HepG2 (cell line): Measurements from ENCODE around the gene P4HTM. TPM values are rescaled to one million over a fixed set of nuclear protein-coding genes. Genes with fewer than 3 reads are reported as not detected.

Experiments
- ASH2L ChIP-seq: fragments of 300-600, 200-600 bp; sonication (generic); IDR thresholded peaks from 2 replicates; pipeline ENCODE4 v1.7.0; 2017; ENCODE audit warnings: low read depth, mild to moderate bottlenecking, moderate library complexity, mixed read lengths, low read length; ENCODE audit not compliant: insufficient read length
- ATF2 ChIP-seq: sonication (generic); formaldehyde crosslinking; IDR thresholded peaks from 2 replicates; pipeline ENCODE4 v1.4.0; 2020; ENCODE audit warnings: missing genetic modification reagents
- BHLHE40 ChIP-seq: IDR thresholded peaks from 2 replicates; pipeline ENCODE4 v1.6.1; 2011; ENCODE audit warnings: low read length, improper control_type of control experiment
- DMAP1 ChIP-seq: IDR thresholded peaks from 2 replicates; pipeline ENCODE4 v1.6.1; 2016
- JDP2 ChIP-seq: sonication (generic); formaldehyde crosslinking; IDR thresholded peaks from 2 replicates; pipeline ENCODE4 v1.8.1; 2022; ENCODE audit warnings: missing genetic modification reagents, borderline replicate concordance
- KLF12 ChIP-seq: sonication (generic); formaldehyde crosslinking; IDR thresholded peaks from 2 replicates; pipeline ENCODE4 v1.4.0; 2020; ENCODE audit warnings: missing genetic modification reagents, borderline replicate concordance
- MYPOP ChIP-seq: sonication (generic); formaldehyde crosslinking; IDR thresholded peaks from 2 replicates; pipeline ENCODE4 v1.8.1; 2023; ENCODE audit warnings: mild to moderate bottlenecking, moderate library complexity, missing genetic modification reagents
- NPAS2 ChIP-seq: sonication (generic); formaldehyde crosslinking; IDR thresholded peaks from 2 replicates; pipeline ENCODE4 v1.8.0; 2022; ENCODE audit warnings: mild to moderate bottlenecking, missing genetic modification reagents, borderline replicate concordance
- PCBP2 ChIP-seq: fragments of 200-400 bp; formaldehyde crosslinking; optimal IDR thresholded peaks from 2 replicates; pipeline ENCODE3; 2018; ENCODE audit warnings: low read length, low read depth; ENCODE audit not compliant: poor library complexity, severe bottlenecking
- PITX1 ChIP-seq: sonication (generic); formaldehyde crosslinking; IDR thresholded peaks from 2 replicates; pipeline ENCODE4 v1.5.1; 2020; ENCODE audit warnings: mild to moderate bottlenecking, missing genetic modification reagents
- PLRG1 ChIP-seq: fragments of 450-650 bp; conservative IDR thresholded peaks from 2 replicates; pipeline ENCODE4 v1.6.1; 2016
- POLR2A ChIP-seq, 2 experiments: IDR thresholded peaks; 2 replicates each; pipeline ENCODE4 v1.6.1; 2011; ENCODE audit warnings: low read depth in 2 of 2, low read length in 2 of 2, mild to moderate bottlenecking in 1 of 2, moderate library complexity in 1 of 2; ENCODE audit not compliant: insufficient read depth in 1 of 2
- RORA ChIP-seq: sonication (generic); formaldehyde crosslinking; IDR thresholded peaks from 2 replicates; pipeline ENCODE4 v1.5.0; 2020; ENCODE audit warnings: mild to moderate bottlenecking, missing genetic modification reagents, moderate library complexity
- ZBTB21 ChIP-seq: sonication (generic); formaldehyde crosslinking; IDR thresholded peaks from 2 replicates; pipeline ENCODE4 v1.4.0; 2020; ENCODE audit warnings: missing genetic modification reagents
- ZKSCAN1 ChIP-seq: fragments of 150-350 bp; IDR thresholded peaks from 2 replicates; pipeline ENCODE4 v1.6.1; 2014; ENCODE audit warnings: low read length
- ZNF441 ChIP-seq: sonication (generic); formaldehyde crosslinking; IDR thresholded peaks from 2 replicates; pipeline ENCODE4 v1.7.0; 2021; ENCODE audit warnings: missing genetic modification reagents, borderline replicate concordance
- ZNF510 ChIP-seq: sonication (generic); formaldehyde crosslinking; IDR thresholded peaks from 2 replicates; pipeline ENCODE4 v1.4.0; 2020; ENCODE audit warnings: low read depth, mild to moderate bottlenecking, missing genetic modification reagents
- ZNF546 ChIP-seq: sonication (generic); formaldehyde crosslinking; conservative IDR thresholded peaks from 2 replicates; pipeline ENCODE4 v1.8.1; 2023; ENCODE audit warnings: mild to moderate bottlenecking, missing genetic modification reagents
- ZNF570 ChIP-seq: sonication (generic); formaldehyde crosslinking; IDR thresholded peaks from 2 replicates; pipeline ENCODE4 v1.4.0; 2020; ENCODE audit warnings: mild to moderate bottlenecking, missing genetic modification reagents, borderline replicate concordance
- ZNF672 ChIP-seq: sonication (generic); formaldehyde crosslinking; IDR thresholded peaks from 2 replicates; pipeline ENCODE4 v1.8.1; 2022; ENCODE audit warnings: missing genetic modification reagents
- ZNF737 ChIP-seq: sonication (generic); formaldehyde crosslinking; IDR thresholded peaks from 2 replicates; pipeline ENCODE4 v1.5.0; 2020; ENCODE audit warnings: missing genetic modification reagents, mild to moderate bottlenecking, borderline replicate concordance
- polyA plus RNA-seq, 8 experiments: library from polyadenylated mRNA; depleted of rRNA in 3 of 8; stranded (reverse) in 7 of 8; unstranded in 1 of 8; fragments of >200 nt; fragmentation: Illumina TruSeq in 4 of 8; extraction: Trizol in 4 of 8; gene quantifications; 2 replicates each; pipeline versions ENCODE4 v1.2.1 to v1.2.3, GENCODE V29; 2011 to 2016; ENCODE audit warnings: low read depth in 4 of 8, missing spikeins in 1 of 8, mixed read lengths in 1 of 8; ENCODE audit not compliant: insufficient read depth in 1 of 8
- total RNA-seq, 5 experiments: library from RNA; depleted of rRNA; stranded (reverse); fragments of >200 nt; fragmentation: Illumina TruSeq; extraction: Trizol; gene quantifications; 2 replicates each; pipeline ENCODE4 v1.2.3, GENCODE V29; 2016; ENCODE audit warnings: low read depth in 1 of 5
- TF ChIP-seq, protein P1 (sequence below), 2 experiments: IDR thresholded peaks; 2 replicates each; pipeline ENCODE4 v1.6.1; 2011 to 2012; ENCODE audit warnings: low read length in 2 of 2, borderline replicate concordance in 1 of 2, low read depth in 1 of 2, mild to moderate bottlenecking in 1 of 2, moderate library complexity in 1 of 2
- TF ChIP-seq, protein P2 (sequence below): sonication (generic); formaldehyde crosslinking; IDR thresholded peaks from 2 replicates; pipeline ENCODE4 v1.9.0; 2021; ENCODE audit warnings: missing genetic modification reagents, mild to moderate bottlenecking, borderline replicate concordance

The P4HTM gene
- total and polyA plus RNA-seq, 2 of the 13 experiments (the other 11 are each of a cell fraction or from before 2014, with no cell fraction given) = 0.01 TPM; not detected in 1

- TF ChIP-seq, protein P1, sequence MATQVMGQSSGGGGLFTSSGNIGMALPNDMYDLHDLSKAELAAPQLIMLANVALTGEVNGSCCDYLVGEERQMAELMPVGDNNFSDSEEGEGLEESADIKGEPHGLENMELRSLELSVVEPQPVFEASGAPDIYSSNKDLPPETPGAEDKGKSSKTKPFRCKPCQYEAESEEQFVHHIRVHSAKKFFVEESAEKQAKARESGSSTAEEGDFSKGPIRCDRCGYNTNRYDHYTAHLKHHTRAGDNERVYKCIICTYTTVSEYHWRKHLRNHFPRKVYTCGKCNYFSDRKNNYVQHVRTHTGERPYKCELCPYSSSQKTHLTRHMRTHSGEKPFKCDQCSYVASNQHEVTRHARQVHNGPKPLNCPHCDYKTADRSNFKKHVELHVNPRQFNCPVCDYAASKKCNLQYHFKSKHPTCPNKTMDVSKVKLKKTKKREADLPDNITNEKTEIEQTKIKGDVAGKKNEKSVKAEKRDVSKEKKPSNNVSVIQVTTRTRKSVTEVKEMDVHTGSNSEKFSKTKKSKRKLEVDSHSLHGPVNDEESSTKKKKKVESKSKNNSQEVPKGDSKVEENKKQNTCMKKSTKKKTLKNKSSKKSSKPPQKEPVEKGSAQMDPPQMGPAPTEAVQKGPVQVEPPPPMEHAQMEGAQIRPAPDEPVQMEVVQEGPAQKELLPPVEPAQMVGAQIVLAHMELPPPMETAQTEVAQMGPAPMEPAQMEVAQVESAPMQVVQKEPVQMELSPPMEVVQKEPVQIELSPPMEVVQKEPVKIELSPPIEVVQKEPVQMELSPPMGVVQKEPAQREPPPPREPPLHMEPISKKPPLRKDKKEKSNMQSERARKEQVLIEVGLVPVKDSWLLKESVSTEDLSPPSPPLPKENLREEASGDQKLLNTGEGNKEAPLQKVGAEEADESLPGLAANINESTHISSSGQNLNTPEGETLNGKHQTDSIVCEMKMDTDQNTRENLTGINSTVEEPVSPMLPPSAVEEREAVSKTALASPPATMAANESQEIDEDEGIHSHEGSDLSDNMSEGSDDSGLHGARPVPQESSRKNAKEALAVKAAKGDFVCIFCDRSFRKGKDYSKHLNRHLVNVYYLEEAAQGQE (IDR thresholded peaks at IDR 0.05; ENCODE audit: borderline replicate concordance in 1 of 2, low read depth in 1 of 2, low read length in 2 of 2) = peak in 1 of 2 experiments; percentile 5; a peak in 1 of 4 replicates
- TF ChIP-seq ATF2 = peak; percentile 72
- TF ChIP-seq ZNF510 (CRISPR knock-in tag) = 0 out of 2 replicates have a peak, but pooled peaks have one; percentile 29
- TF ChIP-seq ZNF570 = no peak
- TF ChIP-seq RORA (CRISPR knock-in tag) = no peak
- no peak for TF ChIP-seq JDP2 (CRISPR knock-in tag)
- TF ChIP-seq ZNF672 (CRISPR knock-in tag) = no peak
- TF ChIP-seq KLF12 (CRISPR knock-in tag) = no peak
- TF ChIP-seq, protein P2, sequence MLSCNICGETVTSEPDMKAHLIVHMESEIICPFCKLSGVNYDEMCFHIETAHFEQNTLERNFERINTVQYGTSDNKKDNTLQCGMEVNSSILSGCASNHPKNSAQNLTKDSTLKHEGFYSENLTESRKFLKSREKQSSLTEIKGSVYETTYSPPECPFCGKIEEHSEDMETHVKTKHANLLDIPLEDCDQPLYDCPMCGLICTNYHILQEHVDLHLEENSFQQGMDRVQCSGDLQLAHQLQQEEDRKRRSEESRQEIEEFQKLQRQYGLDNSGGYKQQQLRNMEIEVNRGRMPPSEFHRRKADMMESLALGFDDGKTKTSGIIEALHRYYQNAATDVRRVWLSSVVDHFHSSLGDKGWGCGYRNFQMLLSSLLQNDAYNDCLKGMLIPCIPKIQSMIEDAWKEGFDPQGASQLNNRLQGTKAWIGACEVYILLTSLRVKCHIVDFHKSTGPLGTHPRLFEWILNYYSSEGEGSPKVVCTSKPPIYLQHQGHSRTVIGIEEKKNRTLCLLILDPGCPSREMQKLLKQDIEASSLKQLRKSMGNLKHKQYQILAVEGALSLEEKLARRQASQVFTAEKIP = no peak
- TF ChIP-seq PLRG1 = no peak
- TF ChIP-seq ZNF441 (CRISPR knock-in tag) = peak; percentile 43; the same call in 1 of the 2 replicates
- peak; percentile 88 for TF ChIP-seq DMAP1
- TF ChIP-seq ASH2L = peak; percentile 77
- TF ChIP-seq MYPOP (CRISPR knock-in tag) = 0 out of 2 replicates have a peak, but pooled peaks have one; percentile 67
- no peak for TF ChIP-seq NPAS2
- no peak for TF ChIP-seq ZNF737 (CRISPR knock-in tag)
- peak; percentile 99 for TF ChIP-seq BHLHE40
- TF ChIP-seq ZNF546 (CRISPR knock-in tag) = peak; percentile 34; the same call in 1 of the 2 replicates
- no peak for TF ChIP-seq ZBTB21 (CRISPR knock-in tag)
- TF ChIP-seq PCBP2 = no peak
- no peak for TF ChIP-seq ZKSCAN1
- peak; percentile 63; the same call in 1 of the 2 replicates for TF ChIP-seq PITX1 (CRISPR knock-in tag)
- peak in 1 of 2 experiments; percentile 90; a peak in 2 of 4 replicates for TF ChIP-seq POLR2A (IDR thresholded peaks at IDR 0.05; ENCODE audit: insufficient read depth in 1 of 2, low read depth in 2 of 2, low read length in 2 of 2)
Observed at GRCh38 chr3:49007068-49007770, 17.2 kb downstream of the P4HTM start, which contains the start of gene WDR6 (continued).
